Body of pancreas (tissue), 4 donors: Measurements from ENCODE around the gene CTDSPL. TPM values are rescaled to one million over a fixed set of nuclear protein-coding genes. Genes with fewer than 3 reads are reported as not detected.

Source experiments
- ATAC-seq: fragments of 150-250 bp; one replicate; pipeline ENCODE4 v1.9.1; 2016
- DNase-seq, 4 donors: peaks; one replicate each; pipeline ENCODE4 v3.0.0-alpha.2; 2019
- H3K27ac ChIP-seq, 4 donors: fragments of 200-600 bp; sonication (generic); 1 replicate in 3 of 4; 2 replicates in 1 of 4; pipeline versions ENCODE4 v1.5.1 to v1.6.1; 2016 to 2019; ENCODE audit warnings: mild to moderate bottlenecking in 1 of 4, mixed read lengths in 1 of 4, moderate library complexity in 1 of 4
- H3K27me3 ChIP-seq, 2 donors: fragments of 200-600 bp; sonication (generic); one replicate each; pipeline ENCODE4 v1.6.0; 2016; ENCODE audit warnings: mild to moderate bottlenecking in 1 of 2
- H3K36me3 ChIP-seq, 2 donors: fragments of 200-600 bp; sonication (generic); replicated peaks in 1 of 2; 2 replicates each; pipeline ENCODE4 v1.5.1; 2016; ENCODE audit warnings: low read depth in 2 of 2; ENCODE audit not compliant: insufficient read depth in 1 of 2
- H3K4me1 ChIP-seq: fragments of 200-600 bp; sonication (generic); one replicate; pipeline ENCODE4 v1.6.0; 2016
- H3K4me3 ChIP-seq, 2 donors: fragments of 200-600 bp; sonication (generic); 1 replicate in 1 of 2; 2 replicates in 1 of 2; pipeline ENCODE4 v1.5.1; 2016 to 2019
- H3K9me3 ChIP-seq, 3 donors: fragments of 200-600 bp; sonication (generic); 1 replicate in 2 of 3; 2 replicates in 1 of 3; pipeline ENCODE4 v1.5.1; 2016
- CTCF ChIP-seq, 7 experiments: fragments of 450-650 bp in 4 of 7; fragments of 200-600 bp in 3 of 7; sonication (generic) in 3 of 7; IDR thresholded peaks; one replicate each; pipeline ENCODE4 v1.5.1; 2016 to 2019; ENCODE audit warnings: antibody characterized with exemption in 7 of 7
- POLR2A ChIP-seq, 3 donors: fragments of 450-650 bp; IDR thresholded peaks; one replicate each; pipeline ENCODE4 v1.6.1; 2016; ENCODE audit warnings: antibody characterized with exemption in 3 of 3, mild to moderate bottlenecking in 2 of 3
- WGBS, 2 donors: methylation state at CpG; one replicate each; pipeline ENCODE4 v1.1.5; 2017; 5-methylcytosine and 5-hydroxymethylcytosine counted together
- intact Hi-C: fragments of 100-400 bp; cut with DNase I; formaldehyde crosslinking; loops from one replicate; pipeline ENCODE4 v1.15.1; 2023
- total RNA-seq, 2 donors: library from RNA; depleted of rRNA; stranded (reverse); fragments of >200 nt; gene quantifications; one replicate each; pipeline ENCODE4 v1.1.0, GENCODE V29; 2016

The CTDSPL gene
- total RNA-seq, 2 donors from 2014 or later, result 23.6 to 25.4 TPM

GRCh38 chr3:38002291-38002876, 140.7 kb downstream of the CTDSPL start:
- DNase-seq (peak in 3 of 4 donors; percentile 5 to 11 (median 7)), ATAC-seq (no peak)
- no peak overlapping the region for H3K4me3 ChIP-seq
- intact Hi-C loops, result no loop called here
- no peaks in the 10 kb centered on the region for H3K36me3 ChIP-seq
- 91 to 93% methylated on average over 5 to 6 of the region's 6 CpGs for WGBS, 2 donors
- H3K9me3 ChIP-seq, result no peaks in the 10 kb centered on the region
- H3K27ac ChIP-seq, result peak overlapping the region in 1 of 4 donors; percentile 40
- no peak for TF ChIP-seq CTCF (IDR thresholded peaks at IDR 0.05)
- no peak for TF ChIP-seq POLR2A (IDR thresholded peaks at IDR 0.05)
- H3K4me1 ChIP-seq, result peaks cover 61% of the 10 kb centered on the region
- H3K27me3 ChIP-seq, result no peaks in the 10 kb centered on the region

GRCh38 chr3:38002940-38003339, 141.3 kb downstream of the CTDSPL start:
- H3K4me1 ChIP-seq, result peaks cover 59% of the 10 kb centered on the region
- DNase-seq, result peak in 2 of 4 donors; percentile 2 to 8
- no peaks in the 10 kb centered on the region for H3K9me3 ChIP-seq
- H3K27ac ChIP-seq, result peak overlapping the region in 2 of 4 donors; percentile 77 to 86
- H3K36me3 ChIP-seq, result no peaks in the 10 kb centered on the region
- no peaks in the 10 kb centered on the region for H3K27me3 ChIP-seq
- 72 to 81% methylated on average over 9 of the region's 9 CpGs for WGBS, 2 donors
- no peak for ATAC-seq
- TF ChIP-seq POLR2A (IDR thresholded peaks at IDR 0.05), result no peak
- no peak for TF ChIP-seq CTCF (IDR thresholded peaks at IDR 0.05)
- intact Hi-C loops, result no loop called here
- H3K4me3 ChIP-seq, result no peak overlapping the region

- H3K27me3 ChIP-seq, result no peaks in the 10 kb centered on the region
- intact Hi-C loops, result no loop called here
- H3K27ac ChIP-seq, result peak overlapping the region; percentile 64 to 86 (median 78)
- peaks cover 54% of the 10 kb centered on the region for H3K4me1 ChIP-seq
- no peaks in the 10 kb centered on the region for H3K36me3 ChIP-seq
- ATAC-seq (peak; percentile 31), DNase-seq (peak; percentile 58 to 79 (median 72))
- H3K4me3 ChIP-seq, result no peak overlapping the region
- no peaks in the 10 kb centered on the region for H3K9me3 ChIP-seq
- TF ChIP-seq CTCF (IDR thresholded peaks at IDR 0.05), result peak; percentile 74 to 91 (median 83)
- TF ChIP-seq POLR2A (IDR thresholded peaks at IDR 0.05), result no peak
- WGBS, 2 donors, result 30 to 35% methylated on average over 7 of the region's 7 CpGs
These were observed 141.7 kb downstream of the CTDSPL start for GRCh38 chr3:38003371-38003816.

GRCh38 chr3:38003817-38004414, 142.2 kb downstream of the CTDSPL start:
- Histone ChIP-seq H3K4me1 (peaks cover 51% of the 10 kb centered on the region), H3K9me3 (no peaks in the 10 kb centered on the region), H3K4me3 (no peak overlapping the region), H3K27me3 (no peaks in the 10 kb centered on the region), H3K36me3 (no peaks in the 10 kb centered on the region), H3K27ac (peak overlapping the region; percentile 64 to 86 (median 78))
- WGBS, 2 donors, result 69 to 88% methylated on average over 3 to 11 of the region's 11 CpGs
- ATAC-seq, result no peak
- TF ChIP-seq CTCF (IDR thresholded peaks at IDR 0.05) (no peak), POLR2A (IDR thresholded peaks at IDR 0.05) (no peak)
- intact Hi-C loops, result no loop called here
- DNase-seq, result no peak
